Measurements from ENCODE around the gene EPHB2.

The EPHB2 gene

GRCh38 chr1:22875841-22876240, 165.2 kb downstream of the EPHB2 start:
- H3K4me3 ChIP-seq (ENCODE audit: low read length), result no peak overlapping the region
- H3K27me3 ChIP-seq (replicated peaks; ENCODE audit: insufficient read depth, low read length), result peaks cover 98% of the 10 kb centered on the region
- no peak overlapping the region for H3K9ac ChIP-seq (ENCODE audit: low read length)
- no peaks in the 10 kb centered on the region for H3K36me3 ChIP-seq (replicated peaks; ENCODE audit: insufficient read depth, low read length)
- no peaks in the 10 kb centered on the region for H3K9me2 ChIP-seq (replicated peaks; ENCODE audit: insufficient read depth, low read length)
- no peaks in the 10 kb centered on the region for H3K79me2 ChIP-seq (ENCODE audit: low read length)
- no peak for TF ChIP-seq EZH2phosphoT487 (IDR thresholded peaks at IDR 0.05; ENCODE audit: low read length)
- TF ChIP-seq CTCF (IDR thresholded peaks at IDR 0.05; ENCODE audit: low read length), result no peak
- no peak for TF ChIP-seq EZH2 (optimal IDR thresholded peaks at IDR 0.05; ENCODE audit: low read depth, low read length)
- no peak overlapping the region for H3K4me2 ChIP-seq (ENCODE audit: low read depth, low read length)
- H2AFZ ChIP-seq (ENCODE audit: low read length), result no peak overlapping the region
- H4K20me1 ChIP-seq (ENCODE audit: insufficient read depth, low read length), result no peaks in the 10 kb centered on the region
- no peaks in the 10 kb centered on the region for H3K4me1 ChIP-seq (ENCODE audit: low read length)
- H3K27ac ChIP-seq (ENCODE audit: low read length), result no peak overlapping the region
- no peaks in the 10 kb centered on the region for H3K9me3 ChIP-seq (replicated peaks; ENCODE audit: insufficient read depth, low read length)
- H3F3A ChIP-seq (ENCODE audit: insufficient read depth, low read length), result no peaks in the 10 kb centered on the region
- DNase-seq, result no peak

- Histone ChIP-seq H3K9me3 (replicated peaks; ENCODE audit: insufficient read depth, low read length) (no peaks in the 10 kb centered on the region), H3K4me3 (ENCODE audit: low read length) (no peak overlapping the region), H3K4me1 (ENCODE audit: low read length) (no peaks in the 10 kb centered on the region), H3K79me2 (ENCODE audit: low read length) (no peaks in the 10 kb centered on the region), H3K27ac (ENCODE audit: low read length) (no peak overlapping the region), H4K20me1 (ENCODE audit: insufficient read depth, low read length) (no peaks in the 10 kb centered on the region), H3K9me2 (replicated peaks; ENCODE audit: insufficient read depth, low read length) (no peaks in the 10 kb centered on the region), H3F3A (ENCODE audit: insufficient read depth, low read length) (no peaks in the 10 kb centered on the region), H3K27me3 (replicated peaks; ENCODE audit: insufficient read depth, low read length) (peaks cover 96% of the 10 kb centered on the region), H3K36me3 (replicated peaks; ENCODE audit: insufficient read depth, low read length) (no peaks in the 10 kb centered on the region), H3K4me2 (ENCODE audit: low read depth, low read length) (no peak overlapping the region), H2AFZ (ENCODE audit: low read length) (no peak overlapping the region), H3K9ac (ENCODE audit: low read length) (no peak overlapping the region)
- TF ChIP-seq CTCF (IDR thresholded peaks at IDR 0.05; ENCODE audit: low read length) (no peak), EZH2phosphoT487 (IDR thresholded peaks at IDR 0.05; ENCODE audit: low read length) (no peak), EZH2 (optimal IDR thresholded peaks at IDR 0.05; ENCODE audit: low read depth, low read length) (no peak)
- no peak for DNase-seq
These were observed 165.9 kb downstream of the EPHB2 start for GRCh38 chr1:22876359-22877111.

- Histone ChIP-seq H3K4me2 (ENCODE audit: low read depth, low read length) (no peak overlapping the region), H3K9me2 (replicated peaks; ENCODE audit: insufficient read depth, low read length) (no peaks in the 10 kb centered on the region), H3K36me3 (replicated peaks; ENCODE audit: insufficient read depth, low read length) (no peaks in the 10 kb centered on the region), H3K79me2 (ENCODE audit: low read length) (no peaks in the 10 kb centered on the region), H3F3A (ENCODE audit: insufficient read depth, low read length) (no peaks in the 10 kb centered on the region), H3K4me3 (ENCODE audit: low read length) (no peak overlapping the region), H3K27ac (ENCODE audit: low read length) (no peak overlapping the region), H3K9me3 (replicated peaks; ENCODE audit: insufficient read depth, low read length) (no peaks in the 10 kb centered on the region), H3K27me3 (replicated peaks; ENCODE audit: insufficient read depth, low read length) (peaks cover 96% of the 10 kb centered on the region), H3K4me1 (ENCODE audit: low read length) (no peaks in the 10 kb centered on the region), H3K9ac (ENCODE audit: low read length) (no peak overlapping the region), H2AFZ (ENCODE audit: low read length) (no peak overlapping the region), H4K20me1 (ENCODE audit: insufficient read depth, low read length) (no peaks in the 10 kb centered on the region)
- no peak for DNase-seq
- TF ChIP-seq CTCF (IDR thresholded peaks at IDR 0.05; ENCODE audit: low read length) (no peak), EZH2phosphoT487 (IDR thresholded peaks at IDR 0.05; ENCODE audit: low read length) (no peak), EZH2 (optimal IDR thresholded peaks at IDR 0.05; ENCODE audit: low read depth, low read length) (no peak)
These were observed 166.7 kb downstream of the EPHB2 start for GRCh38 chr1:22877112-22877915.

Data from MM.1S (cell line).